Measurements from ENCODE around the gene TGM4. TPM values are rescaled to one million over a fixed set of nuclear protein-coding genes. Genes with fewer than 3 reads are reported as not detected.
A peak's percentile ranks its signal among the peaks of the same experiment; 100 is the strongest.

The TGM4 gene
- polyA plus RNA-seq, 1 donor = not detected

- no peak for DNase-seq (ENCODE audit: low read depth)
These were observed 5.9 kb downstream of the TGM4 start for GRCh38 chr3:44880284-44880683.

- no peak for DNase-seq (ENCODE audit: low read depth)
These were observed 9.0 kb downstream of the TGM4 start for GRCh38 chr3:44883213-44883955.

DNA sequence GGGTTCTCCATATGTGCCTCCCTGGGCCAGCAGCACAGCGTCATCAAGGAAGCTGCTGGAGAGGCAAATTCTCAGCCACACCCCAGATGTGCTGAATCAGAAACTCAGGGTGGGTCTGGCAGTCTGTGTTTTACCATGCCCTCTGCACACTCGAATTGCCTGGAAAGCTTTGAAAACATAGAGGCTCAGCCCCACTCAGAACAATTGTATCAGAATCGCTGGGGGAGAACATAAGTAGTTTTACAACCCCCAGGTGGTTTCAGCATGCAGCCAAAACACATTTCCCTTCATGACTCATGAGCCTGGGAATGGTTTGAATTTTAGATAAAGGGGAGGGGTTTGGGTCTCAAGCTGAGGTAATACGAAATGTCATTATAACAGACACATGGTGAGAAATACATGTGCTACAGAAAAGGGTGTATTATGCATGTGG lies 9.6 kb downstream of the TGM4 start:
- DNase-seq (ENCODE audit: low read depth) = peak; percentile 39

DNA sequence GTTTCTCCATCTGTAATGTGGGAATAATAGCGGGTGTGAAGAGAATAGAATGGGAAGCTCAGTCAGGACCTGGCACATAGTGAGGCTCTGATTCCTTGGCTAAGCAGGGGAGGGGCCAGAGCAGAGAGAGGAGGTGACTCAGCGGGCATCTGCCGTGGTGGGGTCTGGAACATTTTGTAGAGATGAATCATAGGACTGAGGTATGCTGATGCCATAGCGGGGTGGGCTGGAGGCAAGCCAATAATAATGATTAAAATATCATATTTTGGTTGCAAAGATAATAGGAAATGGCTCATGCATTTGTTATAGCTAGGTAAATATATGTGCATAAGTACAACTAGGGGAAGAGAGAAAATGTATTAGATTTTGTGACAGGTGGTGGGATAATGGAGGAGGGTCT lies 11.2 kb downstream of the TGM4 start:
- no peak for DNase-seq (ENCODE audit: low read depth)

- DNase-seq (ENCODE audit: low read depth) = no peak
These were observed 12.2 kb downstream of the TGM4 start for GRCh38 chr3:44886561-44886960.

- DNase-seq (ENCODE audit: low read depth) = no peak
These were observed 12.7 kb downstream of the TGM4 start for GRCh38 chr3:44887101-44887500.

- DNase-seq (ENCODE audit: low read depth) = no peak
These were observed 15.8 kb downstream of the TGM4 start for GRCh38 chr3:44890258-44890657.

GRCh38 chr3:44890852-44891251 lies 16.4 kb downstream of the TGM4 start:
- DNase-seq (ENCODE audit: low read depth) = no peak

GRCh38 chr3:44892689-44893088 lies 18.3 kb downstream of the TGM4 start:
- DNase-seq (ENCODE audit: low read depth) = no peak

DNA sequence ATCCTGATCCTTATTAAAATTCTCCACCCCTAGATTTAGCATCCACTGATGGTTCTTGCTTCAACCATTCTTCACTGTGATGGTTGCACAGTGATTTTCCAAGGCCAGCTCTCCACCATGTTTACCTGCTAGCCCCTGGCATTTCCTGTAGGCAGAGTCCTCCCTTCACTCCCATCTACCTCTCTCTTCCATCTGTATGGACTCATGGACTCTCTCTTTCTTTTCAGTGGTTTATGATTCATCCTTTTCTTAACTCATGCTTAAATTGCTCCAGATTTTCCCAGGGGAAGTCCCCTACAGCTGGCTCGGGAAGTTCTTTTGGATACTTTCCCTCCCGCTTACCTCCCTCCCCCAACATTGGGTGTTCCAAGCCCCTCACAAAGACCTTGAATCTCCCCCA lies 18.7 kb downstream of the TGM4 start:
- DNase-seq (ENCODE audit: low read depth) = no peak

GRCh38 chr3:44894485-44894884 lies 20.1 kb downstream of the TGM4 start:
- DNase-seq (ENCODE audit: low read depth) = no peak

GRCh38 chr3:44896440-44896839 lies 22.0 kb downstream of the TGM4 start:
- no peak for DNase-seq (ENCODE audit: low read depth)

GRCh38 chr3:44899683-44900367 lies 25.4 kb downstream of the TGM4 start:
- no peak for DNase-seq (ENCODE audit: low read depth)

- DNase-seq (ENCODE audit: low read depth) = no peak
These were observed 28.2 kb downstream of the TGM4 start for GRCh38 chr3:44902628-44903027.

DNA sequence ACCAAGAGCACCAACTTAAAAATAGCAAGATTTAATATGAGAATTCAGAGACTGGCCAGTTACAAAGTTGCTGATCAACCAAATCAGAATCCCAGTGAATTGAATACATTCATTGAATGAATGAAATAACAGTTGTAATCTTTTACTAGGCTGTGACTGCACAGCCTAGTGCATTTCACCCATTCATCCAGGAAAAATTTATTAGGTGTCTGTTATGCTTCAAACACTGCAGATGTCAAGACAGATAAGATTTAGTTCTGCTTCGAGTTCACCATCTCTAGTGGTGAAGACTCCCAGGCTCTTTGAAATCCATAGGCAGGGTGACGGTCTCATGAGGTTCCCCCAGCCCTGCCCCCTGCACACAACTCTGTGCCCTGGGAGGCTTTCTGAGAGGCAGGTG lies 28.9 kb downstream of the TGM4 start:
- no peak for DNase-seq (ENCODE audit: low read depth)

- no peak for DNase-seq (ENCODE audit: low read depth)
These were observed 29.3 kb downstream of the TGM4 start for GRCh38 chr3:44903751-44904150.

DNA sequence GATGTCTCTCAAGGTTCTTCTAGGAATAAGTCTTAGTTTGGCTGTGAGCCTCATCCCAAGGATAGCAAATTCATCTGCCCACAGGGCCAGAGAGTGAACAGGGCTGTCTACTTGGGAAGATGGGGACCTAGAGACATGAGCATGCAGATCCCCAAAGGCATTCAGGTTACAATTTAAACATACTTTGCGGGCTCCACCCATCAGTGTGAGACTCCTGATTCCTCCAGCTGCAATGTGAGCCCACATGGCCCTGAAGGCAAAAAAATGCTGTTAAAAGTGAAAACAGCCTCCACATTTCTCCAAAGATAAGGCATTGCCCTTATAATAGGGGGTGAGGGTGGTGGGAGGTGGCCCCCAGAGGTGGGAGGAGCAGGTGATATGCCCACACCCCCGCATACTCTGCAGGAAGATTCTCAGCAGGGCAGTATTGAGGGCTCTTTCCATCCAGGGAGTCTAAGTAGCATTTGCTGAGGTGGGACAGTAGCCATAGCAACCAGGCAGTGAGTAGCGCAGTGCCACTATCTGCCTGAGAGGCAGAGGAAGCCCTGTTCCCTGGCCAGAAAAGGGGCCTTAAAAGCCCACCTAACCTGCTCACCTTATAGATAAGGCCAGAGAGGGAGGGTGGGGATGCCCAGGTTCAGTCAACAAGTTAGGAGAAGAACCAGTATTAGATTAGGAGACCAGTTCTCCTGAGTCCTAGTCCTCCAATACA lies 31.2 kb downstream of the TGM4 start:
- DNase-seq (ENCODE audit: low read depth) = no peak

- no peak for DNase-seq (ENCODE audit: low read depth)
These were observed 32.6 kb downstream of the TGM4 start for GRCh38 chr3:44906997-44907396.

DNA sequence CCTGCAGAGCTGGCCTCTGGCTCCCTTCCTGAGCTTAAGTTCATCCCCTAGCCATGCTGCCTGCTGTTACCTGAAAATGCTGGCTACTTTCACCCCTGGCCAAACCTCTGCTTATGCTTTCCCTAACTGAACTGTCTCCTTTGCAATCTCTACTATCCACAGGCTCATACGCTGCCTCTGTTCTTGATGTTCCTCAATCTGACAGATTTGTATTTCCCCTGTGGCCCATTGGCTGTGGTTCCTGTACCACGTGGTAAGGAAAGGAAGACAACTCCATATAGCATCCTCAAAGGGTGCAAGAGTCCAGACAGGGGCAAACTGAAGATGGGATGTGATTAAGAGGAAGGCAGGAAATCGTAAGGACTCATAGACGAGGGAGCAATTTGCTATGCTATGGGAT lies 33.2 kb downstream of the TGM4 start:
- no peak for DNase-seq (ENCODE audit: low read depth)

GRCh38 chr3:44909063-44909462 lies 34.7 kb downstream of the TGM4 start:
- no peak for DNase-seq (ENCODE audit: low read depth)

DNA sequence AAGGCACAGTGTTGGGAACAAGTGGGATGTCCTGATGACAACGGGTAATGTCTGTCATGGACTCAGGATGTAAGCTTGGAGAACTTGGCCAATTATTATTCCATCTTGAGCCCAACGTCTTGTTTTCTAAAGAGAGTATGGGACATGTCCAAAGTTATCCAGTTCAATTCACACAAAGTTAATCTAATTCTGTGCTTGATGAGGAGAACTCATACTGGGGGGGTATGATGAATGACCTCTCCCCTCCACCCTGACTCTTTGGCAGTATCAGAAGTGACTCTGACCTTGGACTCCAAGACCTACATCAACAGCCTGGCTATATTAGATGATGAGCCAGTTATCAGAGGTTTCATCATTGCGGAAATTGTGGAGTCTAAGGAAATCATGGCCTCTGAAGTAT lies 36.3 kb downstream of the TGM4 start:
- DNase-seq (ENCODE audit: low read depth) = no peak

- DNase-seq (ENCODE audit: low read depth) = no peak
These were observed 39.6 kb downstream of the TGM4 start for GRCh38 chr3:44913868-44914468.

All from forelimb muscle (tissue), 1 donor.